HUES6 (cell line): ENCODE results near the gene MAFG.

Experiments
- H3K27ac ChIP-seq: 2 replicates; pipeline ENCODE4 v1.7.0; 2013; ENCODE audit warnings: low read depth, mild to moderate bottlenecking, low read length, inconsistent platforms
- H3K27me3 ChIP-seq: 2 replicates; pipeline ENCODE4 v1.6.1; 2013; ENCODE audit warnings: low read length; ENCODE audit not compliant: control insufficient read depth, insufficient read depth
- H3K36me3 ChIP-seq: 2 replicates; pipeline ENCODE4 v1.6.1; 2013; ENCODE audit warnings: low read length; ENCODE audit not compliant: control insufficient read depth, insufficient read depth
- H3K4me1 ChIP-seq: 2 replicates; pipeline ENCODE4 v1.6.1; 2013; ENCODE audit warnings: low read length; ENCODE audit not compliant: control insufficient read depth, insufficient read depth
- H3K4me3 ChIP-seq: 2 replicates; pipeline ENCODE4 v1.5.1; 2013; ENCODE audit warnings: low read depth, low read length
- H3K9ac ChIP-seq: one replicate; pipeline ENCODE4 v1.6.1; 2013; ENCODE audit warnings: mild to moderate bottlenecking, low read length
- H3K9me3 ChIP-seq: 2 replicates; pipeline ENCODE4 v1.6.1; 2013; ENCODE audit warnings: low read depth, low read length; ENCODE audit not compliant: control insufficient read depth, insufficient read depth

The MAFG gene

GRCh38 chr17:81927653-81928543, at the start of gene MAFG:
Gene MAFG (minus strand): TSS chr17:81927735. CDS start chr17:81923185, 4,550 bp downstream.
- H3K9me3 ChIP-seq = no peaks in the 10 kb centered on the region
- peak within 1 kb of the TSS; percentile 88 for H3K27ac ChIP-seq
- H3K4me3 ChIP-seq = peak within 1 kb of the TSS; percentile 81
- H3K9ac ChIP-seq = peak within 1 kb of the TSS; percentile 75
- peaks cover 41% of the 10 kb centered on the region for H3K4me1 ChIP-seq
- peaks cover 10% of the 10 kb centered on the region for H3K27me3 ChIP-seq
- peaks cover 6% of the 10 kb centered on the region; the same call in 1 of the 2 replicates for H3K36me3 ChIP-seq

GRCh38 chr17:81976332-81977210, 49.0 kb upstream of the MAFG start:
- H3K27me3 ChIP-seq = peaks cover 13% of the 10 kb centered on the region
- peaks cover 12% of the 10 kb centered on the region; the same call in 1 of the 2 replicates for H3K9me3 ChIP-seq
- H3K4me1 ChIP-seq = peaks cover 7% of the 10 kb centered on the region; the same call in 1 of the 2 replicates
- H3K4me3 ChIP-seq = peak overlapping the region; percentile 72
- peak overlapping the region; percentile 96; the same call in 1 of the 2 replicates for H3K27ac ChIP-seq
- peak overlapping the region; percentile 87 for H3K9ac ChIP-seq
- H3K36me3 ChIP-seq = peaks cover 8% of the 10 kb centered on the region; the same call in 1 of the 2 replicates

GRCh38 chr17:81973432-81973831, 45.9 kb upstream of the MAFG start:
- peaks cover 12% of the 10 kb centered on the region; the same call in 1 of the 2 replicates for H3K9me3 ChIP-seq

GRCh38 chr17:81968850-81969812, 41.6 kb upstream of the MAFG start:
- Histone ChIP-seq H3K9me3 (peaks cover 10% of the 10 kb centered on the region; the same call in 1 of the 2 replicates), H3K27ac (no peak overlapping the region), H3K9ac (no peak overlapping the region), H3K4me3 (no peak overlapping the region), H3K4me1 (peaks cover 21% of the 10 kb centered on the region), H3K36me3 (no peaks in the 10 kb centered on the region), H3K27me3 (peaks cover 16% of the 10 kb centered on the region)

More at GRCh38 chr17:81973432-81973831, 45.9 kb upstream of the MAFG start:
- peaks cover 7% of the 10 kb centered on the region; the same call in 1 of the 2 replicates for H3K4me1 ChIP-seq
- no peak overlapping the region for H3K9ac ChIP-seq
- no peaks in the 10 kb centered on the region for H3K36me3 ChIP-seq
- H3K27me3 ChIP-seq = peaks cover 13% of the 10 kb centered on the region
- H3K4me3 ChIP-seq = no peak overlapping the region
- H3K27ac ChIP-seq = no peak overlapping the region

- peaks cover 6% of the 10 kb centered on the region; the same call in 1 of the 2 replicates for H3K9me3 ChIP-seq
- no peaks in the 10 kb centered on the region for H3K36me3 ChIP-seq
- H3K9ac ChIP-seq = peak overlapping the region; percentile 12
- H3K27ac ChIP-seq = no peak overlapping the region
- peaks cover 28% of the 10 kb centered on the region for H3K4me1 ChIP-seq
- no peak overlapping the region for H3K4me3 ChIP-seq
- peaks cover 23% of the 10 kb centered on the region for H3K27me3 ChIP-seq
These were observed 40.8 kb upstream of the MAFG start for GRCh38 chr17:81968396-81968745.

GRCh38 chr17:81967533-81968395, 40.2 kb upstream of the MAFG start:
- peaks cover 4% of the 10 kb centered on the region; the same call in 1 of the 2 replicates for H3K9me3 ChIP-seq
- peaks cover 34% of the 10 kb centered on the region for H3K4me1 ChIP-seq
- peak overlapping the region; percentile 45 for H3K4me3 ChIP-seq
- H3K9ac ChIP-seq = peak overlapping the region; percentile 65
- H3K27me3 ChIP-seq = peaks cover 29% of the 10 kb centered on the region
- no peak overlapping the region for H3K27ac ChIP-seq
- H3K36me3 ChIP-seq = no peaks in the 10 kb centered on the region

GRCh38 chr17:81967244-81967532, 39.7 kb upstream of the MAFG start:
- H3K4me3 ChIP-seq = 0 out of 2 replicates have a peak overlapping the region, but pooled peaks have one; percentile 19
- H3K27ac ChIP-seq = no peak overlapping the region
- peak overlapping the region; percentile 65 for H3K9ac ChIP-seq
- no peaks in the 10 kb centered on the region for H3K36me3 ChIP-seq
- peaks cover 35% of the 10 kb centered on the region for H3K27me3 ChIP-seq
- H3K9me3 ChIP-seq = no peaks in the 10 kb centered on the region
- H3K4me1 ChIP-seq = peaks cover 39% of the 10 kb centered on the region

GRCh38 chr17:81966343-81967243, 39.1 kb upstream of the MAFG start:
- H3K36me3 ChIP-seq = no peaks in the 10 kb centered on the region
- peaks cover 42% of the 10 kb centered on the region for H3K4me1 ChIP-seq
- peaks cover 41% of the 10 kb centered on the region for H3K27me3 ChIP-seq
- H3K9me3 ChIP-seq = no peaks in the 10 kb centered on the region
- no peak overlapping the region for H3K27ac ChIP-seq
- H3K4me3 ChIP-seq = 0 out of 2 replicates have a peak overlapping the region, but pooled peaks have one; percentile 19
- H3K9ac ChIP-seq = no peak overlapping the region
